GM12872 (cell line): ENCODE results near the gene MCCC1.

Experiments
- CTCF ChIP-seq: IDR thresholded peaks from 3 replicates; pipeline ENCODE4 v1.5.1; 2011; ENCODE audit warnings: low read depth, mild to moderate bottlenecking, low read length, moderate library complexity; ENCODE audit not compliant: insufficient read depth

MCCC1 gene

GRCh38 chr3:183098536-183099025, 715 bp downstream of the MCCC1 start:
- no peak for TF ChIP-seq CTCF

GRCh38 chr3:183094711-183095110, 4.6 kb downstream of the MCCC1 start:
- no peak for TF ChIP-seq CTCF

DNA sequence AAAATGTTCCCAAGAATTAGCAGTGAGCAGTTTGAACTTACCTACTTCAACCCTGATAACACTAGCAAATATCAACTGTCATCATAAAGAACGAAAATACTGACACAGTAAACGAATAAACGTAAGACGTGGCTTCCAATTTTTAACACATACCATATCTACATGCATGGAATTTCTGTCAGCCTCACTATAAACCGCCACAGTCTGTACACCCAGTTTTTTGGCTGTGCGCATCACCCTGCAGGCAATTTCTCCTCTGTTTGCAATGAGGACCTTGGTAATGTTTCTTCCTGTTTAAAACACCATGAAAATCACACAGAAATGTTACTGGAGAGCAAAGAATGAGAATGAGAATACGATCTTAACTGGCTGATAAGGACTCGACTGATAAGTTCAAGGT, 7.0 kb downstream of the MCCC1 start:
- no peak for TF ChIP-seq CTCF

GRCh38 chr3:183087184-183087583, 12.1 kb downstream of the MCCC1 start:
- no peak for TF ChIP-seq CTCF

DNA sequence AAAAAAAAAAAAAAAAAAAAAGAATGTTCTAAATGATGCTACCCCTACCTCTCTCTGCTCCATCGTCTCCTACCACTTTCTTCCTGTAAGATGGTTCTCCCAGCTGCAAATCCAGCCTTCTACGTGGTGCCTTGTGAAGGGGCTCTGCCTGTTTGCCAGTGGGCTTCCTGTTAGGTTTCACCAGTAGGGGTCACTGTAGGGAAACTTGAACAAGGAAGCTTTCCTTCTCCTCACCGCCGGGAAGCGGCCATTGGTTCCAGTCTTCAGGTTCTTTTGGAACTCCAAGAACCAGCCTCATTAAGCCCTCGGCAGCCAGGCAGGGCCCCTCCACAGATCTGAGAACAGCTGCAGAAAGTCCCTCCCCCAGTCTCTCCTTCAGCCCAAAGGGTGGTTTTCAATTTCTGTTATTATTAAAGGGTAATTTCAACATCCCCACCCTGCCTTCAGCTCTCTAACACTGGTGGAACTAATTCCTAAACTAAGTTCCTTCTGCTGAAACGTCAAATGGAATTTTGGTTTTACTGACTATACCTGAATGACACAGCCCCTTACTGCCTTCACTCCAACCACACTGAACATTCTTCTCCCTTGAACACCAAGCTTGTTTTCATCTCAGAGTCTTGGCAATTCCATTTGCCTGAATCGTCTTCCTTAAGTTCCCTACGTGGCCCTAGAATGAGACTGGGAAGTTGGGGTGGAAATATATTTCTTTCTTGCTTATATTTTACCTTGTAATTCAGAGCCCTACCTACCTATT, 13.5 kb downstream of the MCCC1 start:
- TF ChIP-seq CTCF: peak; percentile 60; the same call in 2 of the 3 replicates

GRCh38 chr3:183082355-183082915, 16.9 kb downstream of the MCCC1 start:
- no peak for TF ChIP-seq CTCF

- no peak for TF ChIP-seq CTCF
Observed at GRCh38 chr3:183081459-183082183, 17.7 kb downstream of the MCCC1 start.
